NOMO-1 treated with DMSO at 0.1 percent for 48 hours (cell line): ENCODE measurements around the gene OSBPL3.
A peak's percentile ranks its signal among the peaks of the same experiment; 100 is the strongest.

Source experiments
- DNase-seq: peaks from one replicate; lab custom pipeline; 2025; ENCODE audit not compliant: unreplicated experiment; lab: John Stamatoyannopoulos, UW

The OSBPL3 gene

GRCh38 chr7:24831240-24831639, 148.7 kb downstream of the OSBPL3 start:
- DNase-seq: peak; percentile 75

DNA sequence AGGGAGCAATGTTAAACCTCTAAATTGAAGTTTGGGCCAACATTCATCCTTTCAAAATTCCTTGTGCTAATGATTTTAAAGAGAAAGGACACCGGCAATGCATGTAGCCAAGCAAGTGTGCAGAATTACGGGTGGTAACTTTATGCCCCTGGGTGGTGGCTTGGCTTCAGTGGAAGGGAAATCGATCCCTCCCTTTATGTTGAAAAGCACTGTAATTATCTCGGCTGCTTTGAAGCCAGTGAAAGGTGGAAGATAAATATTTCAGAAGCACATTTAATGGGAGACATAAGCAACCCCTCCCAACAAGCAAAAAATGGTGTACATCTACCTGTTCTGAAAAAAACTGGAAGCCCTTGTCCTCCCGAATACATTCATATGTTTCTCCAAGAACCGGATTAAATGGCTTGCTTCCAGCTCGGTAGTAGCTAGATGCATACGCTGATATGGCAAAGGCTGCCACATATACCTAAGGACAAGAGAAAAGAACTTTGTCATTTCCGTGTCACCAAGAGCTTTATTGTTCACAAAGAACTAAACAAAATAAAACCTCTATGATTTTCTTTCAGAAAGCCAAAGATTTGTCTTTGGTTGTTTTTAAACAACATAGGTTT, 149.4 kb downstream of the OSBPL3 start:
- DNase-seq: no peak

DNA sequence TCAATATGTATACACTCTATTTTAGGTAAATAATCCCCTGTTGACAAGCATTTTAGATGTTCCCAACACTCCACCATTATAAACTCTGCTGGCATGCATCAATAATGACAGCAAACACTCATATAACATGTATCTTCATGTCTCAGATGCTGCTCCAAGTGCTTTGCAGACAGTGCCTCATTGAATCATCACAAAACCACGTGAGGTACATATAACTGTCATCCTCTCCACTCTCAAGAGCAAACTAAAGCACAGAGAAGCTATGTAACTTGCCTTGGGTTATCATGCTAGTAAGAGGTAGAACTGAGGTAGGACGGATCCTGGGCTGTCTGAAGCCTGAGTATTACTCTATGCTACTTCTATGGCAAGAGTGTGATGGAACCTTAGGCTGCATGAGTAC, 150.2 kb downstream of the OSBPL3 start:
- no peak for DNase-seq

GRCh38 chr7:24828891-24829661, 150.9 kb downstream of the OSBPL3 start:
- DNase-seq: no peak

GRCh38 chr7:24827589-24827988, 152.4 kb downstream of the OSBPL3 start:
- no peak for DNase-seq

- DNase-seq: no peak
Observed at GRCh38 chr7:24827027-24827426, 153.0 kb downstream of the OSBPL3 start.

DNA sequence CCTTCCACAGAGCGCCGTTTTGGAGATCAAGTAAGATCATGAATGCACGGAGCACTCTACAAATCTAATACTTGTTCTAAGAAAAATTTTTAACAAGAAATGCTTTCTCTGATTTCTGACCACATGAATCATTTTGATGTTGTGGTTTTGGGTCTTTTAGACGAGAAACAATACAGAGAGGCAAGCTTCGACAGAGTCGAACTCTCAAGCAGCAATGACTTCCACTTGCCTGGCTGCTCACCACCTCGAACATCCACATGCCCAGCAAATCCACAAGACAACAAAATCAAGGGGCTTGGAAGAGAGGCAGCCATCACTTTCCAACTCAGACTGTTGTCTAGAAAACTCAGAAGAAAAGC, 153.3 kb downstream of the OSBPL3 start:
- DNase-seq: no peak

- no peak for DNase-seq
Observed at GRCh38 chr7:24825931-24826661, 153.9 kb downstream of the OSBPL3 start.

- DNase-seq: peak; percentile 29
Observed at GRCh38 chr7:24825381-24825794, 154.6 kb downstream of the OSBPL3 start.

DNA sequence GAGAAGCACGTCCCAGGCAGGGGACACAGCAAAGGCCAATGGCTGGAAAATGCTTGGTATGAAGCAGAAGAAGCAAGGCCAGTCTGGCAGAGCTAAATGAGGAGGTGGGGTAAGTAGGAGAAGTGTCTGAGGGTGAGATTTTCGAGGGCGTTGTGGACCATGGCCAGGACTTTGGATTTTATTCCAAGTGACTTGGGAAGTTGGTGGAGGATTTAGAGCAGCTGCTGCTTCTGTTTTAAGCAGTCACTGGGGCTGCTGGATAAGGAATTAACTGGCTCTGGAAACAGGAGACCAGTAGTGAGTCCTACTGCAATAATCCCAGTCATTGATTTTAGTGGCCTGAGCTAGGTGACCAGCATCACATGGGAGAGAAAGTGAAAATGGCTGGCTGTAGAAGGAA, 155.1 kb downstream of the OSBPL3 start:
- no peak for DNase-seq

- no peak for DNase-seq
Observed at GRCh38 chr7:24824400-24824799, 155.6 kb downstream of the OSBPL3 start.

- DNase-seq: no peak
Observed at GRCh38 chr7:24821754-24822054, 158.3 kb downstream of the OSBPL3 start.

GRCh38 chr7:24821045-24821753, 158.8 kb downstream of the OSBPL3 start:
- peak; percentile 90 for DNase-seq

GRCh38 chr7:24820730-24821044, 159.3 kb downstream of the OSBPL3 start:
- DNase-seq: peak; percentile 78

DNA sequence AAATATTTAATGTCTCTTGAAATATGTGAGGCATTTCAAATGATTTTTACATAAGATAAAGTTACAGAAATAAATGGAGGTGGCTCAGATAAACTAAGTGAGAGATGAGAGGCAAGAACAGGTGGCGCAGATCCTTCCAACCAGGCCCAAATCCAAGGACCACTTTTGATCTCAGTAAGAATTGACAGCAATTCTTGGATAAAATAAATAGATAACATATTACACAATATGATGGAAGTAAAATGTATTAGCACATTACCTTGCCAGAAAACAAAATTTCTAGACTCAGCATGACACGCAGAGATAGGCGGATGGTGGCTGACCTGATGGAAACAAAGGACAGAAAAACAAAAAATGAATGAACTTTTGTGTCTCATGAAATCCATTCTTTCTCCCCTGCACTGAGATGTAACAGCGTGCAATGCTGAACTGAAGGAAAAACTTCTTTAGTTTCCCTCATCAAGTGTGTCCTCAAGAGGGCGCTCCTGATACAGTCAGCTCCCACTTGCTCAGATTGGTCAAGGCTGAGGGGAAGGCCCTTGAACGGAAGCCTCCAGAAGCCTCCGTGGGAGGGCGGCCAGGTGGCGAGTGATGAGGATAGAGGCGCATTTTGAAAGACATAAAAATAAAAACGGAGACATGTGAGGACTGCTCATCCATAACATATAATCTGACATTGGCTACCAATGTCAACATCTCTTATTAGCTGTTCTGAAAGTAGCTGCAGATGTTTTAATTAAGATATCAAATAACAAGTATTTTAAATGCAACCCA, 159.9 kb downstream of the OSBPL3 start:
- peak; percentile 78 for DNase-seq

GRCh38 chr7:24817339-24817738, 162.6 kb downstream of the OSBPL3 start:
- no peak for DNase-seq

DNA sequence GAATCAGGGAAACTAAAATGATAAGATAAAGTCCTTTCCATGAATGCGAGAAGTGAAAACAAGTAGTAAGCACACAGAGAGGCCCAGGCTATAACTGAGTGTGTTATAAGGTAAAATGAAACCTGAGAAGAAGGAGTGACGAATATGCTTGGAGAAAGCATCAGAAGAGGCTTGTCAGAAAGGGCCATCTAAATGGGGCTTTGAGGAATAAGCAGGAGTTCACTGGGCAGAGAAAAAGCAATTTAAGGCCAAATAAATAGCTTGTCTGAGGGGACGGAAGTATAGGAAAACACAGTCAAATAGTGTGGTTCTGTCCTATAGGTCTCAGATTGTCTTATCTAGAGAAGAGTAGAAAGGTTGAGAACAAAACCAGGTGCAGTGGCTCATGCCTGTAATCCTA, 163.1 kb downstream of the OSBPL3 start:
- no peak for DNase-seq

DNA sequence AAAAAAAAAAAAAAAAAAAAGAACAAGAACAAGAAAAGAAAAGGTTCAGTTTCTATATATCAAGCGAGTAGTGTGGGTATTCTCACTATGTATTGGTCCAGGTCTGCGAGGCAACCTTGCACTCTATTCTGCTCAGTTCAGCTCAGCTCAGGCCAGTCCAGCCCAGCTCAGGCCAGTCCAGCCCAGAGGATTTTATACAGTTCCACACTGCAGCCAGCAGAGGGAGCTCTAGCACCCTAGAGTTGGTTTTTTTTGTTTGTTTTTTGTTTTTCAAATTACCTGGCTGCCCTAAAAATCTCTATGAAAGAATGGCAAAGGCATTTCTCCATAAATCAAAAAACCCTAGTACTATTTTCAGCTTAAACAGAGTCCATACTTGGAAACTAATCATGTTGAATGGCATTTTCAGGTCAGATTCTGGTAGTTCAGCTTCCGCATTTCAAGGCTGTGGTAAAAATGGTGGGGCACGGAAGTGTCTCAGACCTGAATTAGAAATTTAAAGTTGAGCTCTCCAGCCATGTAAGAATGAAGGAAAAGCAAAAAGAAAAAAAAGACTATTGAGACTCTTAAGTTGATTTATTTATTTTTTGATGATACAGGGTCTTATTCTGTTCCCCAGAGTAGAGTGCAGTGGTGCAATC, 167.6 kb downstream of the OSBPL3 start:
- DNase-seq: peak; percentile 30

GRCh38 chr7:24808518-24808917, 171.5 kb downstream of the OSBPL3 start:
- no peak for DNase-seq

DNA sequence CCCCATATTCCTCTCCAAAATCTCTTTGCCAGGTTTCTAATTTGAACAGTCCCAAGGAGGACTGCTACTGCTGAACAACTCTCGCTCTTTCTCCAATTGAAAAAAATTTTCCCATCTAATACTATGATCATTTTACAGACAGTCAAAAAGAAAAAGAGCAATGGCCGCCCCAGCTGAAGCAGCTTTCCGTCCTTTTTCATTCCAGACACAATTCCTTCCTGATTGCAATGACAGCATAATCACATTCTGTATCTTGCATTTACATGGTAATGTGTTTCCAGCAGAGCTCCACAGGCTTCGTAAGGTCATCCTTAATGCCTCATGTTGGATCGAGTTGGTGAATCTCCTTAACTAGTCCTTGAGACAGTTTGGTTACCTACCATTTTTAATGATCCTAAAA, 177.7 kb downstream of the OSBPL3 start:
- DNase-seq: no peak

DNA sequence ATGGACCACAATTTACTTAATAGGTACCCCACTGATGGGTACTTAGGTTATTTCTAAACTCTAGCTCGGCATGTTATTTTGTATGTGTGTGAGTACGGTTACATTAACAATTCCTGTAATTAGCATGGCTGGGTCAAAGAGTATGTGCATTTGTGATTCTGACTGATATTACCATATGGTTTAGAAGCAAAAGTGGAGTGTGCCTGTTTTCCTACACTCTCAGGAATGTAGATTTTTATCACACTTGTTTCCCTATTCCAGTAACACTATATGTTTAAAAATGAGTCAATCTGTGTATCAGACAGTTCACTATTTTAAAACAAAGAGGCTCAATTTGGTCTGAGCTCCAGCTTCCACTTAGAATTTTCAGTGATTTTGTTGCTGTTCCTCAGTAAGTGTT, 178.1 kb downstream of the OSBPL3 start:
- no peak for DNase-seq
